ENCODE measurements around the gene ZAP70. TPM values are rescaled to one million over a fixed set of nuclear protein-coding genes. Genes with fewer than 3 reads are reported as not detected.

The ZAP70 gene
- under 0.01 TPM in 2 replicates for total RNA-seq

- Histone ChIP-seq H3K27me3 (ENCODE audit: insufficient read depth, low read length) (peaks cover 9% of the 10 kb centered on the region), H2AFZ (ENCODE audit: low read length) (no peak within 1 kb of the TSS), H3K36me3 (ENCODE audit: insufficient read depth, low read length) (no peaks in the 10 kb centered on the region), H3K4me2 (ENCODE audit: insufficient read depth, low read length) (no peak within 1 kb of the TSS), H3K79me2 (ENCODE audit: insufficient read depth, low read length) (no peaks in the 10 kb centered on the region), H3K27ac (ENCODE audit: low read depth, low read length) (no peak within 1 kb of the TSS), H3K4me1 (ENCODE audit: insufficient read depth, low read length) (no peaks in the 10 kb centered on the region), H3K9me3 (ENCODE audit: low read depth, low read length) (no peaks in the 10 kb centered on the region), H4K20me1 (ENCODE audit: insufficient read depth, low read length) (no peaks in the 10 kb centered on the region), H3K4me3 (ENCODE audit: insufficient read depth, low read length) (no peak within 1 kb of the TSS)
- DNase-seq (ENCODE audit: insufficient read length, low spot score, missing footprints), result peak; percentile 43
- no peak for TF ChIP-seq CTCF (IDR thresholded peaks at IDR 0.05; ENCODE audit: extremely low read depth, low read depth, low read length)
Observed at GRCh38 chr2:97713296-97714083, at the start of gene ZAP70. Gene ZAP70, plus strand, starts transcription at chr2:97713576. Its CDS starts 10,461 bp downstream, at chr2:97724037.

- peak overlapping the region; percentile 91 for H3K27ac ChIP-seq (ENCODE audit: low read depth, low read length)
- H3K27me3 ChIP-seq (ENCODE audit: insufficient read depth, low read length), result no peaks in the 10 kb centered on the region
- peaks cover 27% of the 10 kb centered on the region for H4K20me1 ChIP-seq (ENCODE audit: insufficient read depth, low read length)
- peaks cover 27% of the 10 kb centered on the region for H3K4me1 ChIP-seq (ENCODE audit: insufficient read depth, low read length)
- no peak for TF ChIP-seq CTCF (IDR thresholded peaks at IDR 0.05; ENCODE audit: extremely low read depth, low read depth, low read length)
- peaks cover 39% of the 10 kb centered on the region for H3K79me2 ChIP-seq (ENCODE audit: insufficient read depth, low read length)
- DNase-seq (ENCODE audit: insufficient read length, low spot score, missing footprints), result no peak
- peaks cover 17% of the 10 kb centered on the region for H3K36me3 ChIP-seq (ENCODE audit: insufficient read depth, low read length)
- H2AFZ ChIP-seq (ENCODE audit: low read length), result peak overlapping the region; percentile 64
- H3K9me3 ChIP-seq (ENCODE audit: low read depth, low read length), result no peaks in the 10 kb centered on the region
- peak overlapping the region; percentile 72 for H3K4me3 ChIP-seq (ENCODE audit: insufficient read depth, low read length)
- peak overlapping the region; percentile 91 for H3K4me2 ChIP-seq (ENCODE audit: insufficient read depth, low read length)
Observed at GRCh38 chr2:97663626-97663961, 49.8 kb upstream of the ZAP70 start.

DNA sequence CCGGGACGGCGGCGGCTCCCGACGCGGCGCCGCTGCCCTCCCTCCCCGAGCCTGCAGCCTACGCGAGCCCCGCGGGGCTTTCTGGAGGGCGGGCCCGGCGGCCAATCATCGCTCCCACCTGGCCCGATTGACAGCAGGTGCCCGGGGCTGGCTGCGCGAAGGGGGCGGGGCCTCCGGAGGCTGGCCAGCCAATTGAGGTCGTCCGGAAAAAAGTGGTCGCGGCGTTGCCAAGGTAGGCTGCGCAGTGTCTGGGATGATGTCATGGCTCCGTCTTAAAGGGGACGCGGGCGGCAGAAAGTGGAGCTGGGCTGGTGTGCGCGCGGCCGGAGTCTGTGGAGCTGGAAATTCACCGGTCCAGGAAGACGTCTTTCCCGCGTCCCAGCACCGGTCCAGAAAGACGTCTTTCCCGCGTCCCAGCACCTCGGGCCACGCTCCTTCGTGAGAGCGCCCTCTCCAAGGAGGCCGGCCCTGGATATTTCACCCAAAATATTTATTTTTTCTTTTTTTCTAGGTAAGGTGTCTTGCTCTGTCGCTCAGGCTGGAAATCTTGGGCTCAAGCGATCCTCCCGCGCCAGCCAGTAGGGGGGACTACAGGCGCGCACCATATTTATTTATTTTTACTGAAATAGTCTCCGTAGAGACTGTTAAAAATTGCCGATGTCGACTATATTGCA, 49.3 kb upstream of the ZAP70 start, which contains the start of gene ACTR1B:
ACTR1B (minus strand) TSS at position 83 of the 674 bp plus-strand sequence. CDS start 154 bp downstream, outside the sequence.
- peaks cover 27% of the 10 kb centered on the region for H4K20me1 ChIP-seq (ENCODE audit: insufficient read depth, low read length)

More for the DNA sequence above, 49.3 kb upstream of the ZAP70 start, which contains the start of gene ACTR1B:
- Histone ChIP-seq H3K27ac (ENCODE audit: low read depth, low read length) (peak within 1 kb of the TSS; percentile 91), H3K27me3 (ENCODE audit: insufficient read depth, low read length) (no peaks in the 10 kb centered on the region), H3K36me3 (ENCODE audit: insufficient read depth, low read length) (peaks cover 12% of the 10 kb centered on the region), H3K4me2 (ENCODE audit: insufficient read depth, low read length) (peak within 1 kb of the TSS; percentile 91), H3K79me2 (ENCODE audit: insufficient read depth, low read length) (peaks cover 35% of the 10 kb centered on the region), H2AFZ (ENCODE audit: low read length) (peak within 1 kb of the TSS; percentile 88), H3K4me3 (ENCODE audit: insufficient read depth, low read length) (peak within 1 kb of the TSS; percentile 72), H3K4me1 (ENCODE audit: insufficient read depth, low read length) (peaks cover 27% of the 10 kb centered on the region), H3K9me3 (ENCODE audit: low read depth, low read length) (no peaks in the 10 kb centered on the region)
- TF ChIP-seq CTCF (IDR thresholded peaks at IDR 0.05; ENCODE audit: extremely low read depth, low read depth, low read length), result peak; percentile 67
- DNase-seq (ENCODE audit: insufficient read length, low spot score, missing footprints), result peak; percentile 99

All from osteoblast (primary cell).